ENCODE data around the gene HRC.

Gene HRC

GRCh38 chr19:49161987-49162386 is 6.8 kb upstream of the HRC start:
- in situ Hi-C loops (cut with HindIII; ENCODE audit: low sequenced_read_pairs) = no loop called here
- no peak overlapping the region for H3K4me3 ChIP-seq (ENCODE audit: low read depth, low read length)
- DNase-seq (ENCODE audit: low read depth) = no peak

GRCh38 chr19:49160450-49161189 is 5.4 kb upstream of the HRC start:
- in situ Hi-C loops (cut with HindIII; ENCODE audit: low sequenced_read_pairs) = no loop called here
- TF ChIP-seq CTCF (IDR thresholded peaks at IDR 0.05; ENCODE audit: low read depth, low read length, missing control alignments) = no peak
- no peak for DNase-seq (ENCODE audit: low read depth)
- H3K4me3 ChIP-seq (ENCODE audit: low read depth, low read length) = no peak overlapping the region

More at GRCh38 chr19:49161987-49162386, 6.8 kb upstream of the HRC start:
- no peak for TF ChIP-seq CTCF (IDR thresholded peaks at IDR 0.05; ENCODE audit: low read depth, low read length, missing control alignments)

GRCh38 chr19:49157445-49158224 is 2.4 kb upstream of the HRC start, which contains the start of gene TRPM4:
TRPM4 (plus strand) TSS chr19:49157792; CDS start chr19:49157867, 75 bp downstream.
- no peak for DNase-seq (ENCODE audit: low read depth)
- in situ Hi-C loops (cut with HindIII; ENCODE audit: low sequenced_read_pairs) = no loop called here
- peak within 1 kb of the TSS; percentile 76 for H3K4me3 ChIP-seq (ENCODE audit: low read depth, low read length)
- no peak for TF ChIP-seq CTCF (IDR thresholded peaks at IDR 0.05; ENCODE audit: low read depth, low read length, missing control alignments)

- no peak for DNase-seq (ENCODE audit: low read depth)
- in situ Hi-C loops (cut with HindIII; ENCODE audit: low sequenced_read_pairs) = no loop called here
- TF ChIP-seq CTCF (IDR thresholded peaks at IDR 0.05; ENCODE audit: low read depth, low read length, missing control alignments) = no peak
These were observed 687 bp upstream of the HRC start for GRCh38 chr19:49155820-49156346.

GRCh38 chr19:49154279-49154678 is 917 bp downstream of the HRC start:
- DNase-seq (ENCODE audit: low read depth) = no peak
- in situ Hi-C loops (cut with HindIII; ENCODE audit: low sequenced_read_pairs) = no loop called here
- no peak for TF ChIP-seq CTCF (IDR thresholded peaks at IDR 0.05; ENCODE audit: low read depth, low read length, missing control alignments)
- no peak overlapping the region for H3K4me3 ChIP-seq (ENCODE audit: low read depth, low read length)

More at GRCh38 chr19:49155820-49156346, 687 bp upstream of the HRC start:
- H3K4me3 ChIP-seq (ENCODE audit: low read depth, low read length) = no peak overlapping the region

- DNase-seq (ENCODE audit: low read depth) = no peak
- H3K4me3 ChIP-seq (ENCODE audit: low read depth, low read length) = no peak overlapping the region
- in situ Hi-C loops (cut with HindIII; ENCODE audit: low sequenced_read_pairs) = no loop called here
- TF ChIP-seq CTCF (IDR thresholded peaks at IDR 0.05; ENCODE audit: low read depth, low read length, missing control alignments) = no peak
These were observed 1.9 kb downstream of the HRC start for GRCh38 chr19:49153167-49153809.
